ENCODE results near the gene FIBCD1. TPM values are rescaled to one million over a fixed set of nuclear protein-coding genes. Genes with fewer than 3 reads are reported as not detected.

The FIBCD1 gene
- total and polyA plus RNA-seq, 11 donors, result 0.24 to 3.9 (median 1.3) TPM; not detected in 2

GRCh38 chr9:130900701-130901497 lies 38.1 kb downstream of the FIBCD1 start:
- Histone ChIP-seq H3K27me3 (peaks cover 0 to 34% (median 0%) of the 10 kb centered on the region in 9 donors), H3K4me3 (no peak overlapping the region), H3K36me3 (no peaks in the 10 kb centered on the region), H3K27ac (no peak overlapping the region), H3K4me1 (peaks cover 0 to 6% (median 0%) of the 10 kb centered on the region in 12 donors), H3K9me3 (no peaks in the 10 kb centered on the region)
- TF ChIP-seq POLR2A (IDR thresholded peaks at IDR 0.05) (no peak), CTCF (IDR thresholded peaks at IDR 0.05) (no peak)
- ATAC-seq (no peak), DNase-seq (no peak)
- intact Hi-C loops (cut with DNase I), result no loop called here
- WGBS, 4 donors, result 70 to 82% (median 75%) methylated on average over 17 of the region's 17 CpGs

- 71 to 79% (median 73%) methylated on average over 17 to 25 of the region's 25 CpGs for WGBS, 4 donors
- Histone ChIP-seq H3K27ac (no peak overlapping the region), H3K4me3 (no peak overlapping the region), H3K4me1 (peaks cover 0 to 23% (median 12%) of the 10 kb centered on the region in 12 donors), H3K9me3 (no peaks in the 10 kb centered on the region), H3K27me3 (peaks cover 0 to 27% (median 0%) of the 10 kb centered on the region in 9 donors), H3K36me3 (no peaks in the 10 kb centered on the region)
- DNase-seq (no peak), ATAC-seq (no peak)
- no peak for TF ChIP-seq POLR2A (IDR thresholded peaks at IDR 0.05)
- TF ChIP-seq CTCF (IDR thresholded peaks at IDR 0.05), result no peak
- intact Hi-C loops (cut with DNase I), result no loop called here
These were observed 39.8 kb downstream of the FIBCD1 start for GRCh38 chr9:130899051-130899748.

GRCh38 chr9:130898552-130898852 lies 40.5 kb downstream of the FIBCD1 start:
- Histone ChIP-seq H3K36me3 (peaks cover 0 to 4% (median 0%) of the 10 kb centered on the region in 9 donors), H3K9me3 (no peaks in the 10 kb centered on the region), H3K27me3 (peaks cover 0 to 27% (median 0%) of the 10 kb centered on the region in 9 donors), H3K4me1 (peaks cover 0 to 30% (median 14%) of the 10 kb centered on the region in 12 donors), H3K4me3 (no peak overlapping the region), H3K27ac (no peak overlapping the region)
- intact Hi-C loops (cut with DNase I), result no loop called here
- 80 to 85% (median 83%) methylated on average over 4 of the region's 4 CpGs for WGBS, 4 donors
- DNase-seq (no peak), ATAC-seq (no peak)
- TF ChIP-seq POLR2A (IDR thresholded peaks at IDR 0.05), result no peak
- no peak for TF ChIP-seq CTCF (IDR thresholded peaks at IDR 0.05)

- TF ChIP-seq POLR2A (IDR thresholded peaks at IDR 0.05) (no peak), CTCF (IDR thresholded peaks at IDR 0.05) (no peak)
- intact Hi-C loops (cut with DNase I), result no loop called here
- no peak overlapping the region for H3K4me3 ChIP-seq
- peaks cover 0 to 24% (median 0%) of the 10 kb centered on the region in 9 donors for H3K27me3 ChIP-seq
- peaks cover 0 to 33% (median 14%) of the 10 kb centered on the region in 12 donors for H3K4me1 ChIP-seq
- DNase-seq, result peak in 1 of 5 donors; percentile 19
- no peak for ATAC-seq
- peaks cover 0 to 8% (median 2%) of the 10 kb centered on the region in 9 donors for H3K36me3 ChIP-seq
- 82 to 89% (median 83%) methylated on average over 25 to 29 of the region's 29 CpGs for WGBS, 4 donors
- no peak overlapping the region for H3K27ac ChIP-seq
- no peaks in the 10 kb centered on the region for H3K9me3 ChIP-seq
These were observed 41.0 kb downstream of the FIBCD1 start for GRCh38 chr9:130897848-130898551.
